HG03439 (cell line): Measurements from ENCODE around the gene BASP1.
"Not testable (repeated sequence)": the region's sequence is repeated elsewhere in the genome, so short reads cannot be mapped to it uniquely, and the experiment has no call there.

Experiments
- ATAC-seq: cut with Tn5 transposase; IDR thresholded peaks from one replicate; pipeline ENCODE4 v1.9.1; 2021; ENCODE audit warnings: mild to moderate bottlenecking, moderate library complexity; ENCODE audit not compliant: unreplicated experiment

Gene BASP1

GRCh38 chr5:17311811-17312210 lies 94.4 kb downstream of the BASP1 start:
- ATAC-seq = not testable (repeated sequence)

GRCh38 chr5:17312358-17312757 lies 94.9 kb downstream of the BASP1 start:
- no peak for ATAC-seq

DNA sequence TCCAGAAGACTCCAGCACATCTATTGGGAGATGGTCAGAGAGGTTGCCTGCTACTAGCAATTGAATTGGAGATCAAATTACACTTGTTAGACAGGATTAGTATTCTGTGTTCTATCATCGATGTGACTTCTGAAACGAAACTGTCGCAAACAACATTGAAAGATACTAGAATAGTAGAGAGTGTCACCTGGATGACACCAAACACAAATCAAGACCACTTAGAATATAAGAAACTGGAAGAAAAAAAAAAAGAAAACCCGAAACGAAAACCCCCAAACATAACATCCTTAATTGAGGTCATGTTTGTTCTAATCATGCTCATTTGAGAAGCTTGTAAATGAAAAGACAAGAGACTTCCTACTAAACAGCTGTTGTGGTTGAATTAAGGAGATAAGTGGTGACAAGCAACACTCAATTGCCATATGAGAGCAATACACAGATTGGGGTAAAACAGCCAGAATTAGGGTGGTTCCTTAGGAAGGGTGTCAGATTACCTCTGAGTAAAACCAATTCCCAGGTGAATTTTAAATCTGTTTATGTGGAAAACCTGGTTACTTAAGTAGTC lies 97.6 kb downstream of the BASP1 start:
- no peak for ATAC-seq

- ATAC-seq = no peak
Observed at GRCh38 chr5:17315710-17316221, 98.3 kb downstream of the BASP1 start.

DNA sequence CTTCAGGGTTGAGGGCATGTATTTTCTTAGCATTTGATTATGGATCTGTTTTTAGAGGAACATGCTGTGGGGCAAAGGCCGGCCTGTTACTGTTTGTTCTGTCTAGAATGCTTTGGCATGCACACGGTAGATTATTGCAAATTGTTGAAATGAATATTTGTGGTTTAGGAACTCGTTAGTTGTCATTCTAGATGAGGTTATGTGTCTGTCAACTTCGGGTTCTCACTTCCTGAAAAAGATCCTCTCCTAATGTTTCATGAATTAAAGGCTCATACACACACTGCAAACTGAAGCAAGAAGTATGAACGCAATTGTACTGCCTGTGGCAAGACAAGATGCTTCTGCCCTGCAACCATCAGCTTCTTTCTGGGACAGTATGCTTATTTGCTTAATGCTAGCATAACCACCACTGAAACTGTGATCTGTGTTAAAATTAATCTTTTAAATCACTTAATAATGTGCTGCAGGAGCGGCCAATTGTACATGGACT lies 99.6 kb downstream of the BASP1 start:
- ATAC-seq = peak; percentile 73

DNA sequence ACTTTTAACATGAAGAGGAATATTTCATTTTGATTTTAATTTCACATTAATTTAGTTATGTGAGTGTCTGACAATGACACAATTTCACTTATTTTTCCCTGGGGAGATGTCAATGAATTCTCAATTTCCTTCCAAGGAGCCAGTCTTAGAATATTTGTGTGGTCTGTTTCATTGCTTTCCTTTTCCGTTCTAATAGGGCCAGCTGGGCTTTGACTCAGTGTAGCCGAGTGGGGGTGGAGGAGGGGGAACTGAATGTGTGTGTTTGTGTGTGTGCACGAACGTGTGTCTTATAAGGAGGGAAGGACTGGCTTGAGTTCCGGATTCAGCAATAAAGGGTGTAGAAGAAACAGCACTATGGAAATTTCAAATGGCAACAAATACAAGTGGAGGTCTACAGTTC lies 100.0 kb downstream of the BASP1 start:
- ATAC-seq = peak; percentile 27

GRCh38 chr5:17319095-17319494 lies 101.7 kb downstream of the BASP1 start:
- ATAC-seq = not testable (repeated sequence)

DNA sequence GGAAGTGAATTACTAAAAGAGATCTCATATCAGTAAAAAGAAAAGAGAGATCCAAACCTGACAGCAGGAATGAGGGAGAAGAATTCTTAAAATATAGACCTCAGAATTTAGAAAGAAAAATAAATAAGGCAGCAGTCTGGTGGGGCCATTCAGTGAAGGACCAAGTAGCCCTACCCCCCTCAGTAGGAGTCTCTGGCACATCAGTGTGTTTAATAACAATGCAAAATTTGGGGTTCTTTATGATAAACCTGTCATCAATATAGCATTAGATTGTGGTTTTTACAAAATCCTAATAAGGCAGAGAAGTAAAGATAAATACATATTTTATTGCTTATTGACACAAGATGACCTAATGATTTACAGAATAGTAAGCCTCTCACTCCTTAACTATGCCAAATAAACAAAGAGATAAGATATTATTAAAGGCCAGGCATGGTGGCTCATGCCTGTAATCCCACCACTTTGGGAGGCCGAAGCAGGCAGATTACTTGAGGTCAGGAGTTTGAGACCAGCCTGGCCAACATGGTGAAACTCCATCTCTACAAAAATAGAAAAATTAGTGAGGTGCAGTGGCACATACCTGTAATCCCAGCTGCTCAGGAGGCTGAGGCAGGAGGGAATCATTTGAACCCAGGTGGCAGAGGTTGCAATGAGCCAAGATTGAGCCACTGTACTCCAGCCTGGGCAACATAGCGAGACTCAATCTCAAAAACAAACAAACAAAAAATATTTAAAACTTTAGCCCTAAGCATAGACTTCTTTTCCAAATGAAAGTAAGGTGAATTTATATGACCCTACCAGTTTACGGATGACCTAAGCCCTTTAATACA lies 108.6 kb downstream of the BASP1 start:
- ATAC-seq = no peak
